ENCODE measurements around the gene HNRNPLL. TPM values are rescaled to one million over a fixed set of nuclear protein-coding genes. Genes with fewer than 3 reads are reported as not detected.

The HNRNPLL gene
- total RNA-seq, 4 donors from 2014 or later = 20.0 to 42.9 (median 21.9) TPM

GRCh38 chr2:38534746-38535403 lies 67.9 kb downstream of the HNRNPLL start:
- H3K27ac ChIP-seq = no peak overlapping the region
- H3K36me3 ChIP-seq = no peaks in the 10 kb centered on the region
- no peaks in the 10 kb centered on the region for H3K9me3 ChIP-seq
- no peaks in the 10 kb centered on the region for H3K4me1 ChIP-seq
- intact Hi-C loops (cut with DNase I; ENCODE audit: low total_unique reads) (loop anchor here (5.0 kb wide), 1 partner anchor 207 kb away; no protein-coding TSS in a partner anchor), in situ Hi-C loops (cut with MboI; ENCODE audit: low sequenced_read_pairs in 4 of 4) (loop anchor here in 3 of 4 donors (25.0 kb wide), 1 partner anchor 223 kb away; no protein-coding TSS in a partner anchor)
- H3K27me3 ChIP-seq = no peaks in the 10 kb centered on the region
- no peak overlapping the region for H3K4me3 ChIP-seq
- no peak for DNase-seq
- TF ChIP-seq POLR2A (IDR thresholded peaks at IDR 0.05) (no peak), CTCF (IDR thresholded peaks at IDR 0.05 in 4 of 5, conservative IDR thresholded peaks at IDR 0.05 in 1 of 5) (no peak)
- ATAC-seq = no peak

GRCh38 chr2:38533757-38534545 lies 68.8 kb downstream of the HNRNPLL start:
- H3K9me3 ChIP-seq = no peaks in the 10 kb centered on the region
- intact Hi-C loops (cut with DNase I; ENCODE audit: low total_unique reads) = no loop called here
- in situ Hi-C loops (cut with MboI; ENCODE audit: low sequenced_read_pairs in 4 of 4) = loop anchor here in 3 of 4 donors (25.0 kb wide), 1 partner anchor 222 kb away; no protein-coding TSS in a partner anchor
- DNase-seq (no peak), ATAC-seq (no peak)
- no peak overlapping the region for H3K4me3 ChIP-seq
- no peak overlapping the region for H3K27ac ChIP-seq
- TF ChIP-seq CTCF (IDR thresholded peaks at IDR 0.05 in 4 of 5, conservative IDR thresholded peaks at IDR 0.05 in 1 of 5) (no peak), POLR2A (IDR thresholded peaks at IDR 0.05) (no peak)
- no peaks in the 10 kb centered on the region for H3K27me3 ChIP-seq
- peaks cover 0 to under 1% of the 10 kb centered on the region in 2 donors for H3K4me1 ChIP-seq
- no peaks in the 10 kb centered on the region for H3K36me3 ChIP-seq

GRCh38 chr2:38533180-38533579 lies 69.5 kb downstream of the HNRNPLL start:
- H3K4me3 ChIP-seq = no peak overlapping the region
- no peaks in the 10 kb centered on the region for H3K36me3 ChIP-seq
- no peak for TF ChIP-seq CTCF (IDR thresholded peaks at IDR 0.05 in 4 of 5, conservative IDR thresholded peaks at IDR 0.05 in 1 of 5)
- no peak for TF ChIP-seq POLR2A (IDR thresholded peaks at IDR 0.05)
- no peaks in the 10 kb centered on the region for H3K9me3 ChIP-seq
- in situ Hi-C loops (cut with MboI; ENCODE audit: low sequenced_read_pairs in 4 of 4) (loop anchor here in 3 of 4 donors (25.0 kb wide), 1 partner anchor 221 kb away; no protein-coding TSS in a partner anchor), intact Hi-C loops (cut with DNase I; ENCODE audit: low total_unique reads) (no loop called here)
- no peak overlapping the region for H3K27ac ChIP-seq
- ATAC-seq = no peak
- no peaks in the 10 kb centered on the region for H3K27me3 ChIP-seq
- H3K4me1 ChIP-seq = peaks cover 4 to 8% of the 10 kb centered on the region in 2 donors
- no peak for DNase-seq

- Histone ChIP-seq H3K9me3 (no peaks in the 10 kb centered on the region), H3K4me1 (peaks cover 7 to 9% of the 10 kb centered on the region in 2 donors), H3K36me3 (no peaks in the 10 kb centered on the region), H3K4me3 (no peak overlapping the region), H3K27ac (no peak overlapping the region), H3K27me3 (no peaks in the 10 kb centered on the region)
- TF ChIP-seq CTCF (IDR thresholded peaks at IDR 0.05 in 4 of 5, conservative IDR thresholded peaks at IDR 0.05 in 1 of 5) = no peak
- no peak for TF ChIP-seq POLR2A (IDR thresholded peaks at IDR 0.05)
- intact Hi-C loops (cut with DNase I; ENCODE audit: low total_unique reads) (no loop called here), in situ Hi-C loops (cut with MboI; ENCODE audit: low sequenced_read_pairs in 4 of 4) (loop anchor here in 3 of 4 donors (25.0 kb wide), 1 partner anchor 220 kb away; no protein-coding TSS in a partner anchor)
- DNase-seq (no peak), ATAC-seq (no peak)
These were observed 70.4 kb downstream of the HNRNPLL start for GRCh38 chr2:38532366-38532765.
